ENCODE data around the gene TRIM75. TPM values are rescaled to one million over a fixed set of nuclear protein-coding genes. Genes with fewer than 3 reads are reported as not detected.
"Not testable (repeated sequence)": the region's sequence is repeated elsewhere in the genome, so short reads cannot be mapped to it uniquely, and the experiment has no call there.

The TRIM75 gene
- polyA plus RNA-seq, 1 donor from 2014 or later = not detected

GRCh38 chr4:165070560-165070959, 16.9 kb downstream of the TRIM75 start:
- no peaks in the 10 kb centered on the region for H3F3A ChIP-seq (ENCODE audit: insufficient read depth, low read length, poor library complexity, severe bottlenecking)

GRCh38 chr4:165073346-165073745, 19.7 kb downstream of the TRIM75 start:
- not testable (repeated sequence) for H3K4me2 ChIP-seq (ENCODE audit: low read length); H3K9ac ChIP-seq (ENCODE audit: low read length); H3F3A ChIP-seq (ENCODE audit: insufficient read depth, low read length, poor library complexity, severe bottlenecking); H3K9me3 ChIP-seq (ENCODE audit: low read length); H3K27ac ChIP-seq (ENCODE audit: low read length); H3K79me2 ChIP-seq (replicated peaks; ENCODE audit: insufficient read depth, low read length); H4K20me1 ChIP-seq (ENCODE audit: insufficient read depth); H2AFZ ChIP-seq (ENCODE audit: low read depth, low read length); H3K4me3 ChIP-seq (ENCODE audit: low read length); H3K27me3 ChIP-seq (ENCODE audit: insufficient read depth, low read depth, low read length); H3K9me2 ChIP-seq (ENCODE audit: insufficient read depth, low read length); H3K36me3 ChIP-seq (ENCODE audit: insufficient read depth, low read length)

More at GRCh38 chr4:165070560-165070959, 16.9 kb downstream of the TRIM75 start:
- Histone ChIP-seq H3K9me2 (ENCODE audit: insufficient read depth, low read length) (no peaks in the 10 kb centered on the region), H3K36me3 (ENCODE audit: insufficient read depth, low read length) (no peaks in the 10 kb centered on the region), H3K4me3 (ENCODE audit: low read length) (no peak overlapping the region), H3K27ac (ENCODE audit: low read length) (no peak overlapping the region), H3K79me2 (replicated peaks; ENCODE audit: insufficient read depth, low read length) (no peaks in the 10 kb centered on the region), H3K9me3 (ENCODE audit: low read length) (no peaks in the 10 kb centered on the region), H2AFZ (ENCODE audit: low read depth, low read length) (no peak overlapping the region), H4K20me1 (ENCODE audit: insufficient read depth) (no peaks in the 10 kb centered on the region), H3K9ac (ENCODE audit: low read length) (no peak overlapping the region), H3K27me3 (ENCODE audit: insufficient read depth, low read depth, low read length) (no peaks in the 10 kb centered on the region), H3K4me2 (ENCODE audit: low read length) (no peak overlapping the region)
- no peak for TF ChIP-seq TAF1 (IDR thresholded peaks at IDR 0.05; ENCODE audit: low read depth)
- no peak for TF ChIP-seq RAD21 (conservative IDR thresholded peaks at IDR 0.05)
- no peak for TF ChIP-seq CTCF (IDR thresholded peaks at IDR 0.05; ENCODE audit: poor library complexity, severe bottlenecking)
- no peak for TF ChIP-seq POLR2AphosphoS5 (IDR thresholded peaks at IDR 0.05)
- no peak for TF ChIP-seq MXI1 (conservative IDR thresholded peaks at IDR 0.05; ENCODE audit: poor library complexity, severe bottlenecking)
- no peak for TF ChIP-seq EZH2 (IDR thresholded peaks at IDR 0.05; ENCODE audit: borderline replicate concordance, insufficient read depth, low read length, poor library complexity, severe bottlenecking)
- TF ChIP-seq EP300 (conservative IDR thresholded peaks at IDR 0.05; ENCODE audit: poor library complexity, severe bottlenecking) = no peak
- no peak for TF ChIP-seq REST (IDR thresholded peaks at IDR 0.05; ENCODE audit: borderline replicate concordance)
- no peak for TF ChIP-seq SMC3 (conservative IDR thresholded peaks at IDR 0.05; ENCODE audit: poor library complexity)

GRCh38 chr4:165077034-165077578, 23.4 kb downstream of the TRIM75 start:
- no peak overlapping the region for H3K27ac ChIP-seq (ENCODE audit: low read length)
- no peaks in the 10 kb centered on the region for H3K9me3 ChIP-seq (ENCODE audit: low read length)
- H4K20me1 ChIP-seq (ENCODE audit: insufficient read depth) = no peaks in the 10 kb centered on the region
- no peaks in the 10 kb centered on the region for H3F3A ChIP-seq (ENCODE audit: insufficient read depth, low read length, poor library complexity, severe bottlenecking)
- no peak overlapping the region for H2AFZ ChIP-seq (ENCODE audit: low read depth, low read length)
- H3K36me3 ChIP-seq (ENCODE audit: insufficient read depth, low read length) = no peaks in the 10 kb centered on the region
- H3K4me2 ChIP-seq (ENCODE audit: low read length) = no peak overlapping the region
- H3K9me2 ChIP-seq (ENCODE audit: insufficient read depth, low read length) = no peaks in the 10 kb centered on the region
- no peaks in the 10 kb centered on the region for H3K79me2 ChIP-seq (replicated peaks; ENCODE audit: insufficient read depth, low read length)
- no peaks in the 10 kb centered on the region for H3K27me3 ChIP-seq (ENCODE audit: insufficient read depth, low read depth, low read length)
- H3K4me3 ChIP-seq (ENCODE audit: low read length) = no peak overlapping the region
- H3K9ac ChIP-seq (ENCODE audit: low read length) = no peak overlapping the region
- no peak for TF ChIP-seq EP300 (conservative IDR thresholded peaks at IDR 0.05; ENCODE audit: poor library complexity, severe bottlenecking)
- TF ChIP-seq EZH2 (IDR thresholded peaks at IDR 0.05; ENCODE audit: borderline replicate concordance, insufficient read depth, low read length, poor library complexity, severe bottlenecking) = no peak
- no peak for TF ChIP-seq TAF1 (IDR thresholded peaks at IDR 0.05; ENCODE audit: low read depth)
- no peak for TF ChIP-seq MXI1 (conservative IDR thresholded peaks at IDR 0.05; ENCODE audit: poor library complexity, severe bottlenecking)
- no peak for TF ChIP-seq RAD21 (conservative IDR thresholded peaks at IDR 0.05)
- no peak for TF ChIP-seq POLR2AphosphoS5 (IDR thresholded peaks at IDR 0.05)
